Nephron (organoid): ENCODE measurements around the gene NTSR1.

Experiments used
- H3K27ac Mint-ChIP-seq, 3 experiments: 2 replicates each; pipeline ENCODE4 v1.8.0; 2020; ENCODE audit warnings: mixed read lengths in 3 of 3, mild to moderate bottlenecking in 2 of 3, moderate library complexity in 1 of 3
- H3K27me3 Mint-ChIP-seq: 2 replicates; pipeline ENCODE4 v1.8.0; 2021; ENCODE audit warnings: low read depth, mild to moderate bottlenecking, moderate library complexity, mixed read lengths
- H3K36me3 Mint-ChIP-seq: 2 replicates; pipeline ENCODE4 v1.8.0; 2020; ENCODE audit warnings: low read depth, mixed read lengths
- H3K4me1 Mint-ChIP-seq: 2 replicates; pipeline ENCODE4 v1.8.0; 2020; ENCODE audit warnings: mixed read lengths
- H3K4me3 Mint-ChIP-seq, 3 experiments: 2 replicates each; pipeline ENCODE4 v1.8.0; 2020; ENCODE audit warnings: mild to moderate bottlenecking in 3 of 3, mixed read lengths in 3 of 3, moderate library complexity in 2 of 3
- H3K9me3 Mint-ChIP-seq: 2 replicates; pipeline ENCODE4 v1.8.0; 2020; ENCODE audit warnings: mixed read lengths
- TF ChIP-seq, protein P1 (sequence below), 3 experiments: fragments of 200-600 bp; sonication (generic); IDR thresholded peaks; one replicate each; pipeline ENCODE4 v1.5.0; 2021; ENCODE audit warnings: antibody characterized with exemption in 3 of 3; ENCODE audit not compliant: unreplicated experiment in 3 of 3

Gene NTSR1

DNA sequence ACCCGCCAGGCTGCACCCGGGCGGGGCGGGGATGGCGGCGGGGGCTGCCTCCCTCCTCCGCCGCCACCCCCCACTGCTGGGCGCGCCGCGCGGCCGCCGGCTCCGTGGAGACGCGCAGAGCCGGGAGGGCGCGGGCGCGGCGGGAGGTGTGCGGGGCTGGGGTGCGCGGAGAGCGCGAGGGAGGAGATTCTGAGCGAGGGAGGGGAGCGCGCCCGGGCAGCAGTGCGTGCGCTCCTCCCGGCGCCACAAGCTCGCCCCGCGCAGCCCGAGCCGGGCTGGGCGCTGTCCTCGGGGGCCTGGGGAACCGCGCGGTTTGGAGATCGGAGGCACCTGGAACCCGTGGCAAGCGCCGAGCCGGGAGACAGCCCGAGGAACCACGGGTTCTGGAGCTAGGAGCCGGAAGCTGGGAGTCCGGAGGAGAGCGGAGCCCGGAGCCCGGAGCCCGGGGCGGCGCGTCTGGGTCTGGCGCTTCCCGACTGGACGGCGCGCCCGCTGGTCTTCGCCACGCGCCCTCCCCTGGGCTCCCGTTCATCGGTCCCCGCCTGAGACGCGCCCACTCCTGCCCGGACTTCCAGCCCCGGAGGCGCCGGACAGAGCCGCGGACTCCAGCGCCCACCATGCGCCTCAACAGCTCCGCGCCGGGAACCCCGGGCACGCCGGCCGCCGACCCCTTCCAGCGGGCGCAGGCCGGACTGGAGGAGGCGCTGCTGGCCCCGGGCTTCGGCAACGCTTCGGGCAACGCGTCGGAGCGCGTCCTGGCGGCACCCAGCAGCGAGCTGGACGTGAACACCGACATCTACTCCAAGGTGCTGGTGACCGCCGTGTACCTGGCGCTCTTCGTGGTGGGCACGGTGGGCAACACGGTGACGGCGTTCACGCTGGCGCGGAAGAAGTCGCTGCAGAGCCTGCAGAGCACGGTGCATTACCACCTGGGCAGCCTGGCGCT, at the start of gene NTSR1:
NTSR1 (plus strand) TSS at position 246 of the 946 bp plus-strand sequence; CDS start at position 618, 372 bp downstream.
- peak within 1 kb of the TSS in 2 of 3 experiments; percentile 16 to 67 for H3K4me3 Mint-ChIP-seq
- no peaks in the 10 kb centered on the region for H3K36me3 Mint-ChIP-seq
- TF ChIP-seq, protein P1, sequence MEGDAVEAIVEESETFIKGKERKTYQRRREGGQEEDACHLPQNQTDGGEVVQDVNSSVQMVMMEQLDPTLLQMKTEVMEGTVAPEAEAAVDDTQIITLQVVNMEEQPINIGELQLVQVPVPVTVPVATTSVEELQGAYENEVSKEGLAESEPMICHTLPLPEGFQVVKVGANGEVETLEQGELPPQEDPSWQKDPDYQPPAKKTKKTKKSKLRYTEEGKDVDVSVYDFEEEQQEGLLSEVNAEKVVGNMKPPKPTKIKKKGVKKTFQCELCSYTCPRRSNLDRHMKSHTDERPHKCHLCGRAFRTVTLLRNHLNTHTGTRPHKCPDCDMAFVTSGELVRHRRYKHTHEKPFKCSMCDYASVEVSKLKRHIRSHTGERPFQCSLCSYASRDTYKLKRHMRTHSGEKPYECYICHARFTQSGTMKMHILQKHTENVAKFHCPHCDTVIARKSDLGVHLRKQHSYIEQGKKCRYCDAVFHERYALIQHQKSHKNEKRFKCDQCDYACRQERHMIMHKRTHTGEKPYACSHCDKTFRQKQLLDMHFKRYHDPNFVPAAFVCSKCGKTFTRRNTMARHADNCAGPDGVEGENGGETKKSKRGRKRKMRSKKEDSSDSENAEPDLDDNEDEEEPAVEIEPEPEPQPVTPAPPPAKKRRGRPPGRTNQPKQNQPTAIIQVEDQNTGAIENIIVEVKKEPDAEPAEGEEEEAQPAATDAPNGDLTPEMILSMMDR (IDR thresholded peaks at IDR 0.05; ENCODE audit: unreplicated experiment in 3 of 3), result no peak
- no peak within 1 kb of the TSS for H3K27ac Mint-ChIP-seq
- H3K27me3 Mint-ChIP-seq, result peaks cover 77% of the 10 kb centered on the region
- peaks cover 10% of the 10 kb centered on the region for H3K4me1 Mint-ChIP-seq
- peaks cover 3% of the 10 kb centered on the region for H3K9me3 Mint-ChIP-seq

DNA sequence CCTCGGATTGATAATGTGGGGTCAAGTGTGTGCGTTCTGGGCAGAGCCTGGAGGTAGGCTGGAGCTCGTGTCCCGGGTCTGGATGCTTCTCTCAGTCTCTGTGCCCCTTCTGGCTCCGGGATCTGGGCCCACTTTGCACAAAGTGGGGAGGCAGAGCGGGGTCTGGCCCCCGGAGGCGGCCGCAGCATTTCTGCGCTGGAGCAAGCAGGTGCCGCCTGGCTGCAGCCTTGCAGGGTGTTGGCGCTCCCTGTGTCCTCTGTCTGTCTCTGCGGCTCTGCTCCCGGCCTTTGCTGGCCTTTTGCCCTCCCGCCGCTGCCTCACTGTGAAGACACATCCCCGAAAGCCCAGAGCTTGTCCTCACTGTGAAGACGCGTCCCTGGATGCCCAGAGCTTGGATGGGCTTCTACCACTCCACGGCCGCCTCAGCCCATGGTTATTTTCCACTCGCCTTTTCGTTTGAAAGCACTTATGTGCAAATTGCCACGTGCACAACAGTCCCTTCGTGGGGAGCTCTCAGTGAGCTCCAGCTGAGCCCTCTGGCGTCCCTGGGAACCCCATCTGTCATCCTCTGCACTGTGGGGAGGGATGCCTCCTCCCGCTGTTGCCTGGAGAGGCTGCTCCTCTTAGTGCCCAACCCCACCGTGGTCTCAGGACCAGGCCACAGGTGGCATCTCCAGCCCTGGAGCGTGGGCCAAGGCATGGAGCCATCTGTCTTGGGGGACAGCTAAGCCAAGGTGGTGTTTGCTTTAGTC, 49.0 kb upstream of the NTSR1 start:
- TF ChIP-seq, protein P1 (IDR thresholded peaks at IDR 0.05; ENCODE audit: unreplicated experiment in 3 of 3), result no peak
- H3K4me3 Mint-ChIP-seq, result no peak overlapping the region

GRCh38 chr20:62660240-62660615, 48.4 kb upstream of the NTSR1 start:
- Mint-ChIP-seq H3K27ac (no peak overlapping the region), H3K4me1 (peaks cover 13% of the 10 kb centered on the region), H3K36me3 (no peaks in the 10 kb centered on the region), H3K4me3 (no peak overlapping the region), H3K27me3 (peaks cover 14% of the 10 kb centered on the region), H3K9me3 (no peaks in the 10 kb centered on the region)
- TF ChIP-seq, protein P1 (IDR thresholded peaks at IDR 0.05; ENCODE audit: unreplicated experiment in 3 of 3), result no peak

More for the DNA sequence above, 49.0 kb upstream of the NTSR1 start:
- H3K36me3 Mint-ChIP-seq, result no peaks in the 10 kb centered on the region
- no peaks in the 10 kb centered on the region for H3K9me3 Mint-ChIP-seq
- H3K4me1 Mint-ChIP-seq, result peaks cover 13% of the 10 kb centered on the region
- peak overlapping the region in 1 of 3 experiments; percentile 30 for H3K27ac Mint-ChIP-seq
- peaks cover 10% of the 10 kb centered on the region for H3K27me3 Mint-ChIP-seq

DNA sequence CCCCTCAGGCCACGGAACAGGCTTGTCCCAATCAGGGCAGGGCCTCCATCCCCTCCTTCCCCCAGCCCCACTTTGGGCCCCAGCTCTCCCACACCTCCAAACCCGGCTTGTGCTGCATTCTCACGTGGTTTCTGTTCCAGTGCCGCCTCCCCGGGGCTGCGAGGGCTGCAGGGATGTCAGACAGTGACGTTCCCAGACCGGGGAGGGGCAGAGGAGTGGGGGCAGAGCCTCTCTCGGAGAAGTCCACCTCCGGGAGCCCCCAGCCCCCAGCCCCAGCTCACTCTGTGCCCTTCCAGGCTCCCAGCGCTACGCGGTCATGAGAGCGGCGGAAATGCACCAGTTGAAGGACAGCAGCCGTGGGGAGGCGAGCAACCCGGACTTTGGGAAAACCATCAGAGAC, 47.9 kb upstream of the NTSR1 start:
- H3K4me1 Mint-ChIP-seq, result peaks cover 13% of the 10 kb centered on the region

DNA sequence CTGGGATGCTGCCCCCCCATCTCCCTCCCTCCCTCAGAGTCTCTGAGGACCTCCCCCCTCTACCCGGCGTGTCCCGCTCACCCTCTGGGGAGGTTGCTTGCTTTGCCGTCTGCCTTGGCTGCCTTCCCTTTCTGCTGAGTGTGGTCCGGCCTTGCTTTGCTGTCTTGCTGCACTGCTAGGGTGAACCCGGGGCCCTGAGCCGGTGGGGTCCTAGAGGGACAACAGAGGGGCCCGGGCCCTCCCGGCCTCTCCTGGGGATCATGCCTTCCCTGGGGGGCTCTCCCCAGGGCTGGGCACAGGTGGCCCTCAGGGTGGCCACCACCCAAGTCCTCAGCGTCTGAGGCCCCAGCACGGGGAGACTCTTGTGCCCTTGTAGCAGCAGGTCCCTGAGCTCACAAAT, 47.0 kb upstream of the NTSR1 start:
- no peak overlapping the region for H3K4me3 Mint-ChIP-seq
- TF ChIP-seq, protein P1 (IDR thresholded peaks at IDR 0.05; ENCODE audit: unreplicated experiment in 3 of 3), result no peak
- no peaks in the 10 kb centered on the region for H3K36me3 Mint-ChIP-seq
- H3K9me3 Mint-ChIP-seq, result no peaks in the 10 kb centered on the region
- H3K27me3 Mint-ChIP-seq, result peaks cover 16% of the 10 kb centered on the region
- no peak overlapping the region for H3K27ac Mint-ChIP-seq
- peaks cover 13% of the 10 kb centered on the region for H3K4me1 Mint-ChIP-seq

More for the DNA sequence above, 47.9 kb upstream of the NTSR1 start:
- TF ChIP-seq, protein P1 (IDR thresholded peaks at IDR 0.05; ENCODE audit: unreplicated experiment in 3 of 3), result no peak
- Mint-ChIP-seq H3K9me3 (no peaks in the 10 kb centered on the region), H3K4me3 (no peak overlapping the region), H3K27ac (no peak overlapping the region), H3K27me3 (peaks cover 14% of the 10 kb centered on the region), H3K36me3 (no peaks in the 10 kb centered on the region)
